ENCODE data around the gene NACC2.

NACC2 gene

DNA sequence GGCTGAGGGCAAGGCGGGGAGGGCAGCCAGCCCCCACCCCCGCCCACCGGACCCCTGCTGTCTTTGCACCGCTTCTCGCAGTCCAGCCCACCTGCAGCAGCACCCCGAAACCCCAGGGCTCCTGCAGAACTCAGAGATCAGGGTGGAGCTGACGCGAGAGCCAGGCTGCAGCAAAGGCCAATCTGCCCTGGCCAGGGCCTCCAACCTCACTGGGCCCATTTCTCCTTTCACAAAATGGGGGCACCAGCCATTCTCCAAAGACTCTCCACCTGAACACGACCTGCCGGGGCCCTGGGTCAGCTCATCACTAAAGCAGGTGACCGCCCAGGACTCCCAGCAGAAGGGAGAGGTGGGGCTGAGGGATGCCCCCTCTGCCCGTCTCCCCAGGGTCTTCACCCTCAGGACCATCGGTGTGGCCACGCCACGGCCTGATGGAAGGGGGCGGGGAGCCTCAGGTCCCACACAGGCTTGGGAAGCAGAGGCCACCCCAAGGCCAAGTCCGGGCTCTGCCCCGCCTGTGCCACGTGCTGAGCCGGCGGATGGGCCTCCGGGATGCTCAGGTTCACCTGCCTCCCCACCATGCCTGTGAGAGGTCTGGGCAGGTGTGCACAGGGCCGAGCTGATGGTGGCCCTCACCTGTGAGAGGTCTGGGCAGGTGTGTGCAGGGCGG lies 13.1 kb downstream of the NACC2 start:
- H3K4me3 ChIP-seq (ENCODE audit: low read depth, low read length) = no peak overlapping the region
- H3K27ac ChIP-seq (ENCODE audit: extremely low read depth, low read depth, low read length) = no peak overlapping the region
- ChIA-PET POLR2A (interaction anchor here (0.7 to 1.2 kb wide), 2 partner anchors 36 to 209 kb away, joined by 3 to 4 read pairs; no protein-coding TSS in a partner anchor), CTCF (interaction anchor here (0.6 to 1.2 kb wide), 4 partner anchors 31 to 114 kb away, joined by 3 to 4 read pairs (median 3); no protein-coding TSS in a partner anchor)
- TF ChIP-seq, protein P1, sequence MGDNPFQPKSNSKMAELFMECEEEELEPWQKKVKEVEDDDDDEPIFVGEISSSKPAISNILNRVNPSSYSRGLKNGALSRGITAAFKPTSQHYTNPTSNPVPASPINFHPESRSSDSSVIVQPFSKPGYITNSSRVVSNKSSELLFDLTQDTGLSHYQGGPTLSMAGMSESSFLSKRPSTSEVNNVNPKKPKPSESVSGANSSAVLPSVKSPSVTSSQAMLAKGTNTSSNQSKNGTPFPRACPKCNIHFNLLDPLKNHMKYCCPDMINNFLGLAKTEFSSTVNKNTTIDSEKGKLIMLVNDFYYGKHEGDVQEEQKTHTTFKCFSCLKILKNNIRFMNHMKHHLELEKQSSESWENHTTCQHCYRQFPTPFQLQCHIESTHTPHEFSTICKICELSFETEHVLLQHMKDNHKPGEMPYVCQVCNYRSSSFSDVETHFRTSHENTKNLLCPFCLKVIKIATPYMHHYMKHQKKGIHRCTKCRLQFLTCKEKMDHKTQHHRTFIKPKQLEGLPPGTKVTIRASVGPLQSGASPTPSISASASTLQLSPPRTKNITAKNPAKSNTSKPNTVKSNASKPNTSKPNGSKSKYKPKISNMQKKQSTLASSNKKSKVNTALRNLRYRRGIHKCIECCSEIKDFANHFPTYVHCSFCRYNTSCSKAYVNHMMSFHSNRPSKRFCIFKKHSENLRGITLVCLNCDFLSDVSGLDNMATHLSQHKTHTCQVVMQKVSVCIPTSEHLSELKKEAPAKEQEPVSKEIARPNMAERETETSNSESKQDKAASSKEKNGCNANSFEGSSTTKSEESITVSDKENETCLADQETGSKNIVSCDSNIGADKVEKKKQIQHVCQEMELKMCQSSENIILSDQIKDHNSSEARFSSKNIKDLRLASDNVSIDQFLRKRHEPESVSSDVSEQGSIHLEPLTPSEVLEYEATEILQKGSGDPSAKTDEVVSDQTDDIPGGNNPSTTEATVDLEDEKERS (tag by site-specific recombination; IDR thresholded peaks at IDR 0.05) = no peak
- TF ChIP-seq KLF9 (tag by site-specific recombination; IDR thresholded peaks at IDR 0.05; ENCODE audit: low read depth) (no peak), ZNF670 (tag by site-specific recombination; IDR thresholded peaks at IDR 0.05; ENCODE audit: low read depth) (no peak), ZNF175 (tag by site-specific recombination; IDR thresholded peaks at IDR 0.05) (no peak), ZNF324 (tag by site-specific recombination; IDR thresholded peaks at IDR 0.05) (no peak), ZFP69B (tag by site-specific recombination; IDR thresholded peaks at IDR 0.05) (no peak), ZNF174 (tag by site-specific recombination; IDR thresholded peaks at IDR 0.05) (no peak), YY1 (tag by site-specific recombination; IDR thresholded peaks at IDR 0.05) (no peak), TCF7L2 (IDR thresholded peaks at IDR 0.05; ENCODE audit: borderline replicate concordance, low read depth, low read length) (no peak), REPIN1 (tag by site-specific recombination; IDR thresholded peaks at IDR 0.05; ENCODE audit: low read depth) (no peak), TRIM28 (IDR thresholded peaks at IDR 0.05; ENCODE audit: borderline replicate concordance, low read length) (no peak), MYNN (tag by site-specific recombination; IDR thresholded peaks at IDR 0.05; ENCODE audit: borderline replicate concordance) (no peak), FEZF1 (tag by site-specific recombination; IDR thresholded peaks at IDR 0.05) (no peak), ZNF223 (tag by site-specific recombination; IDR thresholded peaks at IDR 0.05) (no peak)
- TF ChIP-seq, protein P2, sequence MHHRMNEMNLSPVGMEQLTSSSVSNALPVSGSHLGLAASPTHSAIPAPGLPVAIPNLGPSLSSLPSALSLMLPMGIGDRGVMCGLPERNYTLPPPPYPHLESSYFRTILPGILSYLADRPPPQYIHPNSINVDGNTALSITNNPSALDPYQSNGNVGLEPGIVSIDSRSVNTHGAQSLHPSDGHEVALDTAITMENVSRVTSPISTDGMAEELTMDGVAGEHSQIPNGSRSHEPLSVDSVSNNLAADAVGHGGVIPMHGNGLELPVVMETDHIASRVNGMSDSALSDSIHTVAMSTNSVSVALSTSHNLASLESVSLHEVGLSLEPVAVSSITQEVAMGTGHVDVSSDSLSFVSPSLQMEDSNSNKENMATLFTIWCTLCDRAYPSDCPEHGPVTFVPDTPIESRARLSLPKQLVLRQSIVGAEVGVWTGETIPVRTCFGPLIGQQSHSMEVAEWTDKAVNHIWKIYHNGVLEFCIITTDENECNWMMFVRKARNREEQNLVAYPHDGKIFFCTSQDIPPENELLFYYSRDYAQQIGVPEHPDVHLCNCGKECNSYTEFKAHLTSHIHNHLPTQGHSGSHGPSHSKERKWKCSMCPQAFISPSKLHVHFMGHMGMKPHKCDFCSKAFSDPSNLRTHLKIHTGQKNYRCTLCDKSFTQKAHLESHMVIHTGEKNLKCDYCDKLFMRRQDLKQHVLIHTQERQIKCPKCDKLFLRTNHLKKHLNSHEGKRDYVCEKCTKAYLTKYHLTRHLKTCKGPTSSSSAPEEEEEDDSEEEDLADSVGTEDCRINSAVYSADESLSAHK (tag by site-specific recombination; IDR thresholded peaks at IDR 0.05) = no peak
- TF ChIP-seq, protein P3, sequence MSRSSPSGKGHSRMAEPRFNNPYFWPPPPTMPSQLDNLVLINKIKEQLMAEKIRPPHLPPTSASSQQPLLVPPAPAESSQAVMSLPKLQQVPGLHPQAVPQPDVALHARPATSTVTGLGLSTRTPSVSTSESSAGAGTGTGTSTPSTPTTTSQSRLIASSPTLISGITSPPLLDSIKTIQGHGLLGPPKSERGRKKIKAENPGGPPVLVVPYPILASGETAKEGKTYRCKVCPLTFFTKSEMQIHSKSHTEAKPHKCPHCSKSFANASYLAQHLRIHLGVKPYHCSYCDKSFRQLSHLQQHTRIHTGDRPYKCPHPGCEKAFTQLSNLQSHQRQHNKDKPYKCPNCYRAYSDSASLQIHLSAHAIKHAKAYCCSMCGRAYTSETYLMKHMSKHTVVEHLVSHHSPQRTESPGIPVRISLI (tag by site-specific recombination; IDR thresholded peaks at IDR 0.05) = no peak
- TF ChIP-seq, protein P4, sequence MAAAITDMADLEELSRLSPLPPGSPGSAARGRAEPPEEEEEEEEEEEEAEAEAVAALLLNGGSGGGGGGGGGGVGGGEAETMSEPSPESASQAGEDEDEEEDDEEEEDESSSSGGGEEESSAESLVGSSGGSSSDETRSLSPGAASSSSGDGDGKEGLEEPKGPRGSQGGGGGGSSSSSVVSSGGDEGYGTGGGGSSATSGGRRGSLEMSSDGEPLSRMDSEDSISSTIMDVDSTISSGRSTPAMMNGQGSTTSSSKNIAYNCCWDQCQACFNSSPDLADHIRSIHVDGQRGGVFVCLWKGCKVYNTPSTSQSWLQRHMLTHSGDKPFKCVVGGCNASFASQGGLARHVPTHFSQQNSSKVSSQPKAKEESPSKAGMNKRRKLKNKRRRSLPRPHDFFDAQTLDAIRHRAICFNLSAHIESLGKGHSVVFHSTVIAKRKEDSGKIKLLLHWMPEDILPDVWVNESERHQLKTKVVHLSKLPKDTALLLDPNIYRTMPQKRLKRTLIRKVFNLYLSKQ (tag by site-specific recombination; IDR thresholded peaks at IDR 0.05; ENCODE audit: borderline replicate concordance) = no peak
- TF ChIP-seq, protein P5, sequence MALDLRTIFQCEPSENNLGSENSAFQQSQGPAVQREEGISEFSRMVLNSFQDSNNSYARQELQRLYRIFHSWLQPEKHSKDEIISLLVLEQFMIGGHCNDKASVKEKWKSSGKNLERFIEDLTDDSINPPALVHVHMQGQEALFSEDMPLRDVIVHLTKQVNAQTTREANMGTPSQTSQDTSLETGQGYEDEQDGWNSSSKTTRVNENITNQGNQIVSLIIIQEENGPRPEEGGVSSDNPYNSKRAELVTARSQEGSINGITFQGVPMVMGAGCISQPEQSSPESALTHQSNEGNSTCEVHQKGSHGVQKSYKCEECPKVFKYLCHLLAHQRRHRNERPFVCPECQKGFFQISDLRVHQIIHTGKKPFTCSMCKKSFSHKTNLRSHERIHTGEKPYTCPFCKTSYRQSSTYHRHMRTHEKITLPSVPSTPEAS (tag by site-specific recombination; IDR thresholded peaks at IDR 0.05) = no peak
- H3K36me3 ChIP-seq (ENCODE audit: control insufficient read depth in 2 of 2, insufficient read depth in 1 of 2, low read length in 2 of 2) = peaks cover 0 to 8% of the 10 kb centered on the region in 2 experiments; a peak in 1 of 3 replicates
- H3K9me3 ChIP-seq (ENCODE audit: control insufficient read depth, insufficient read depth, low read depth, low read length) = no peaks in the 10 kb centered on the region
- H3K4me1 ChIP-seq (ENCODE audit: control insufficient read depth, insufficient read depth, low read length) = no peaks in the 10 kb centered on the region

All from HEK293 (cell line).